ENCODE results near the gene BDH1. TPM values are rescaled to one million over a fixed set of nuclear protein-coding genes. Genes with fewer than 3 reads are reported as not detected.

BDH1 gene
- total RNA-seq, 1 donor from 2014 or later: 1.5 TPM

DNA sequence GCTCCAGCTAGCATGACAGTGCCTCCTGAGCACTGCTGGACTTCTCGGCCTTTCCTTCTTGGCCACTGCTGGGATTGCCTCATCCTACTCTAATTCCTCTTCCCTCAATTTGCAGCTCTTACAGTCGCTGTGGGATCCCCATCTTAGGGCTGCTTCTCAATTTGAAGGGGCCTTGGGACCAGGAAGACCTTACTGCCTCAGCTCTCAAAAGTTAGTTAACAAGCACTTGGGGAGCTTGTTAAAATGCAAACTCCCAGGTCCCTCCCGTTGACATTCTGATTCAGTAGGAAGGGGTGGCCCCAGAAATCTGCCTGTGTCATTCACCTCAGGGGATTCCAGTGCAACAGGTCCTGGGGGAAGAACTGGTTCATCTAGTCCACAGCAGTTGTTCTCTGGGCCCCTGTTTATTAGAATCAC lies 14.8 kb downstream of the BDH1 start:
- FAIRE-seq (no peak), DNase-seq (ENCODE audit: low read depth) (no peak)
- H3K27me3 ChIP-seq (ENCODE audit: insufficient read depth, low read length): no peaks in the 10 kb centered on the region
- H3K9me3 ChIP-seq (ENCODE audit: insufficient read depth, low read depth, low read length): no peaks in the 10 kb centered on the region
- no peaks in the 10 kb centered on the region for H3K4me1 Mint-ChIP-seq (ENCODE audit: low read depth, unreplicated experiment)
- no peaks in the 10 kb centered on the region for H3K36me3 ChIP-seq (ENCODE audit: insufficient read depth, low read length)
- H3K4me1 ChIP-seq (ENCODE audit: insufficient read depth, low read length): peaks cover 7% of the 10 kb centered on the region
- H3K27ac ChIP-seq (ENCODE audit: low read depth, low read length): no peak overlapping the region
- no peak overlapping the region for H2AFZ ChIP-seq (ENCODE audit: low read depth, low read length)
- no peaks in the 10 kb centered on the region for H3K79me2 ChIP-seq (ENCODE audit: insufficient read depth, low read length)
- peaks cover 6% of the 10 kb centered on the region for H3K36me3 Mint-ChIP-seq (ENCODE audit: low read depth, unreplicated experiment)
- H3K9ac ChIP-seq (ENCODE audit: low read length): no peak overlapping the region
- no peak for TF ChIP-seq EZH2 (IDR thresholded peaks at IDR 0.05; ENCODE audit: insufficient read depth, low read length)
- TF ChIP-seq, protein P1, sequence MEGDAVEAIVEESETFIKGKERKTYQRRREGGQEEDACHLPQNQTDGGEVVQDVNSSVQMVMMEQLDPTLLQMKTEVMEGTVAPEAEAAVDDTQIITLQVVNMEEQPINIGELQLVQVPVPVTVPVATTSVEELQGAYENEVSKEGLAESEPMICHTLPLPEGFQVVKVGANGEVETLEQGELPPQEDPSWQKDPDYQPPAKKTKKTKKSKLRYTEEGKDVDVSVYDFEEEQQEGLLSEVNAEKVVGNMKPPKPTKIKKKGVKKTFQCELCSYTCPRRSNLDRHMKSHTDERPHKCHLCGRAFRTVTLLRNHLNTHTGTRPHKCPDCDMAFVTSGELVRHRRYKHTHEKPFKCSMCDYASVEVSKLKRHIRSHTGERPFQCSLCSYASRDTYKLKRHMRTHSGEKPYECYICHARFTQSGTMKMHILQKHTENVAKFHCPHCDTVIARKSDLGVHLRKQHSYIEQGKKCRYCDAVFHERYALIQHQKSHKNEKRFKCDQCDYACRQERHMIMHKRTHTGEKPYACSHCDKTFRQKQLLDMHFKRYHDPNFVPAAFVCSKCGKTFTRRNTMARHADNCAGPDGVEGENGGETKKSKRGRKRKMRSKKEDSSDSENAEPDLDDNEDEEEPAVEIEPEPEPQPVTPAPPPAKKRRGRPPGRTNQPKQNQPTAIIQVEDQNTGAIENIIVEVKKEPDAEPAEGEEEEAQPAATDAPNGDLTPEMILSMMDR (IDR thresholded peaks at IDR 0.05; ENCODE audit: insufficient read depth, low read depth, low read length): no peak
- H3K9me3 Mint-ChIP-seq (ENCODE audit: unreplicated experiment): peaks cover 2% of the 10 kb centered on the region
- no peak overlapping the region for H3K4me3 Mint-ChIP-seq (ENCODE audit: unreplicated experiment)
- no peak overlapping the region for H3K4me3 ChIP-seq (ENCODE audit: insufficient read depth, low read depth, low read length)
- H3K27ac Mint-ChIP-seq (ENCODE audit: unreplicated experiment): no peak overlapping the region
- H3K27me3 Mint-ChIP-seq (ENCODE audit: low read depth, unreplicated experiment): peaks cover 27% of the 10 kb centered on the region
- H3K4me2 ChIP-seq (ENCODE audit: low read length): no peak overlapping the region
- no peaks in the 10 kb centered on the region for H4K20me1 ChIP-seq (ENCODE audit: insufficient read depth, low read length)

DNA sequence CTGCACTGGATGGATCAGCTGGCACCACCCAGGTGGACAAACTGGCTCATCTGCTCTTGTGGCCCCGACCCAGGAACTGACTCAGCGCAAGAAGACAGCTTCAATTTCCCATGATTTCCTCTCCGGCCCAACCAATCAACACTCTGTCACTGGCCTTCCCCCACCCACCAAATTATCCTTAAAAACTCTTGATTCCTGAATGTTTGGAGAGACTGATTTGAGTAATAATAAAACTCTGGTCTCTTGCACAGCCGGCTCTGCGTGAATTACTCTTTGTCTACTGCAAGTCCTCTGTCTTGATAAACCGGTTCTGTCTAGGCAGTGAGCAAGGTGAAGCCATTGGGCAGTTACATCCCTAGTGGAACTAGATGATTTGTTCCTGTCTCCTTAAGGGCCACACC lies 16.1 kb downstream of the BDH1 start:
- DNase-seq (ENCODE audit: low read depth): no peak
- H3K27ac Mint-ChIP-seq (ENCODE audit: unreplicated experiment): no peak overlapping the region
- TF ChIP-seq, protein P1 (IDR thresholded peaks at IDR 0.05; ENCODE audit: insufficient read depth, low read depth, low read length): no peak
- TF ChIP-seq EZH2 (IDR thresholded peaks at IDR 0.05; ENCODE audit: insufficient read depth, low read length): no peak

DNA sequence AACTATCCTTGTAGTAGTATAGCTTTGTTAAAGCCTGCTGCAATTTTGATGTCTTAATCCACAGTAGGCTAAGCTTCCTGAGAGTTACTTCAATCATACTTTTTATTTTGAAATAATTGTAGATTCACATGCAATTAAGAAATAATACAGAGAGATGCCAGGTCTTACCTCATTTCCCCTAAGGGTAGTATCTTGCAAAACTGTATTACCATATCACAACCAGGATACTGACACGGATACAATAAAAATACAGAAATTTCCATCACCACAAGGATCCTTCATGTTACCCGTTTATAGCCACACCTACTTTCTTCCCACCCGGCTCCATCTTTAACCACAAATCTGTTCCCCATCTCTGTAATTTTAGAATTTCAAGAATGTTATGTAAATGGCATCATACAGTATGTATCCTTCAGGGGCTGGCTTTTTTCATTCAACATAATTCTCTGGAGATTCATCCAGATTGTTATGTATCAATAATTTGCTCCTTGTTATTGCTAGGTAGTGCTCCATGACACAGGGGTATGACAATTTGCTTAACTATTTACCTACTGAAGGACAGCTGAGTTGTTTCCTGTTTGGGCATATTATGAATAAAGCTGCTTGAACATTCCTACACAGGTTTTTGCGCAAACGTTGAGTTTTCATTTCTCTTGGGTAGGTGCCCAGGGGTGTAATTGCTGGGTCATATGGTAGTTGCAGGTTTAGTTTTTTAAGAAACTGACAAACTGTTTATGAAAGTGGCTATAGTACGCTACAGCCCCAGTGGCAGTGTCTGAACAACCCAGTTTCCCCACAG lies 21.6 kb downstream of the BDH1 start:
- H3K4me2 ChIP-seq (ENCODE audit: low read length): no peak overlapping the region
- Mint-ChIP-seq H3K4me1 (ENCODE audit: low read depth, unreplicated experiment) (no peaks in the 10 kb centered on the region), H3K36me3 (ENCODE audit: low read depth, unreplicated experiment) (no peaks in the 10 kb centered on the region), H3K9me3 (ENCODE audit: unreplicated experiment) (no peaks in the 10 kb centered on the region), H3K27me3 (ENCODE audit: low read depth, unreplicated experiment) (no peaks in the 10 kb centered on the region), H3K4me3 (ENCODE audit: unreplicated experiment) (no peak overlapping the region), H3K27ac (ENCODE audit: unreplicated experiment) (no peak overlapping the region)
- no peak overlapping the region for H3K9ac ChIP-seq (ENCODE audit: low read length)
- no peak for FAIRE-seq
- H3K79me2 ChIP-seq (ENCODE audit: insufficient read depth, low read length): no peaks in the 10 kb centered on the region
- H3K9me3 ChIP-seq (ENCODE audit: insufficient read depth, low read depth, low read length): no peaks in the 10 kb centered on the region
- no peak overlapping the region for H2AFZ ChIP-seq (ENCODE audit: low read depth, low read length)
- H4K20me1 ChIP-seq (ENCODE audit: insufficient read depth, low read length): no peaks in the 10 kb centered on the region
- no peak overlapping the region for H3K27ac ChIP-seq (ENCODE audit: low read depth, low read length)
- no peaks in the 10 kb centered on the region for H3K4me1 ChIP-seq (ENCODE audit: insufficient read depth, low read length)
- TF ChIP-seq EZH2 (IDR thresholded peaks at IDR 0.05; ENCODE audit: insufficient read depth, low read length): no peak
- TF ChIP-seq, protein P1 (IDR thresholded peaks at IDR 0.05; ENCODE audit: insufficient read depth, low read depth, low read length): no peak
- H3K4me3 ChIP-seq (ENCODE audit: insufficient read depth, low read depth, low read length): no peak overlapping the region
- no peaks in the 10 kb centered on the region for H3K27me3 ChIP-seq (ENCODE audit: insufficient read depth, low read length)
- no peaks in the 10 kb centered on the region for H3K36me3 ChIP-seq (ENCODE audit: insufficient read depth, low read length)
- DNase-seq (ENCODE audit: low read depth): no peak

More for the DNA sequence above, 16.1 kb downstream of the BDH1 start:
- Mint-ChIP-seq H3K36me3 (ENCODE audit: low read depth, unreplicated experiment) (no peaks in the 10 kb centered on the region), H3K4me3 (ENCODE audit: unreplicated experiment) (no peak overlapping the region), H3K9me3 (ENCODE audit: unreplicated experiment) (peaks cover 2% of the 10 kb centered on the region), H3K4me1 (ENCODE audit: low read depth, unreplicated experiment) (no peaks in the 10 kb centered on the region), H3K27me3 (ENCODE audit: low read depth, unreplicated experiment) (peaks cover 22% of the 10 kb centered on the region)
- Histone ChIP-seq H3K9me3 (ENCODE audit: insufficient read depth, low read depth, low read length) (no peaks in the 10 kb centered on the region), H3K27me3 (ENCODE audit: insufficient read depth, low read length) (no peaks in the 10 kb centered on the region), H3K36me3 (ENCODE audit: insufficient read depth, low read length) (no peaks in the 10 kb centered on the region), H2AFZ (ENCODE audit: low read depth, low read length) (no peak overlapping the region), H4K20me1 (ENCODE audit: insufficient read depth, low read length) (no peaks in the 10 kb centered on the region), H3K9ac (ENCODE audit: low read length) (no peak overlapping the region), H3K4me3 (ENCODE audit: insufficient read depth, low read depth, low read length) (no peak overlapping the region), H3K4me2 (ENCODE audit: low read length) (no peak overlapping the region), H3K79me2 (ENCODE audit: insufficient read depth, low read length) (no peaks in the 10 kb centered on the region), H3K27ac (ENCODE audit: low read depth, low read length) (no peak overlapping the region), H3K4me1 (ENCODE audit: insufficient read depth, low read length) (peaks cover 7% of the 10 kb centered on the region)
- FAIRE-seq: no peak

All from astrocyte (in vitro differentiated cells and primary cell).